Measurements from ENCODE around the gene POLR2C. TPM values are rescaled to one million over a fixed set of nuclear protein-coding genes. Genes with fewer than 3 reads are reported as not detected.

The POLR2C gene
- total and polyA plus RNA-seq, 10 donors = 23.2 to 75.6 (median 49.0) TPM

GRCh38 chr16:57474671-57475661 lies 12.5 kb downstream of the POLR2C start:
- TF ChIP-seq POLR2A (IDR thresholded peaks at IDR 0.05) (no peak), POLR2AphosphoS5 (IDR thresholded peaks at IDR 0.05) (peak in 1 of 3 donors; percentile 41)
- Histone ChIP-seq H3K4me1 (peaks cover 16 to 97% (median 74%) of the 10 kb centered on the region in 6 donors), H3K4me3 (no peak overlapping the region), H3K27ac (peak overlapping the region in 2 of 8 donors; percentile 28 to 53), H3K9me3 (no peaks in the 10 kb centered on the region), H3K27me3 (replicated peaks in 1 of 7) (peaks cover 0 to 11% (median 0%) of the 10 kb centered on the region in 7 donors), H3K36me3 (peaks cover 0 to 53% (median 30%) of the 10 kb centered on the region in 6 donors)
- DNase-seq = peak; percentile 65
- intact Hi-C loops (cut with DNase I; ENCODE audit: low total_unique reads) = no loop called here
- 69 to 80% (median 72%) methylated on average over 29 to 30 of the region's 30 CpGs for WGBS, 5 donors

GRCh38 chr16:57475711-57476339 lies 13.3 kb downstream of the POLR2C start:
- H3K4me1 ChIP-seq = peaks cover 15 to 97% (median 72%) of the 10 kb centered on the region in 6 donors
- H3K27me3 ChIP-seq (replicated peaks in 1 of 7) = peaks cover 0 to 16% (median 0%) of the 10 kb centered on the region in 7 donors
- peak; percentile 91 for DNase-seq
- peak overlapping the region in 1 of 8 donors; percentile 36 for H3K4me3 ChIP-seq
- peaks cover 0 to 44% (median 21%) of the 10 kb centered on the region in 6 donors for H3K36me3 ChIP-seq
- intact Hi-C loops (cut with DNase I; ENCODE audit: low total_unique reads) = no loop called here
- H3K27ac ChIP-seq = peak overlapping the region in 3 of 8 donors; percentile 21 to 53 (median 28)
- no peaks in the 10 kb centered on the region for H3K9me3 ChIP-seq
- TF ChIP-seq POLR2AphosphoS5 (IDR thresholded peaks at IDR 0.05) (peak in 2 of 3 donors; percentile 36 to 66), CTCF (IDR thresholded peaks at IDR 0.05 in 8 of 11, conservative IDR thresholded peaks at IDR 0.05 in 3 of 11) (peak; percentile 56 to 86 (median 71)), POLR2A (IDR thresholded peaks at IDR 0.05) (no peak)
- whole genome bisulfite sequencing, 5 donors = 2 to 13% (median 6%) methylated on average over 7 to 12 of the region's 12 CpGs

- DNase-seq = peak; percentile 54
- peaks cover 0 to 16% (median 0%) of the 10 kb centered on the region in 7 donors for H3K27me3 ChIP-seq (replicated peaks in 1 of 7)
- H3K4me3 ChIP-seq = no peak overlapping the region
- peaks cover 0 to 35% (median 14%) of the 10 kb centered on the region in 6 donors for H3K36me3 ChIP-seq
- H3K27ac ChIP-seq = peak overlapping the region in 3 of 8 donors; percentile 21 to 53 (median 28)
- TF ChIP-seq POLR2AphosphoS5 (IDR thresholded peaks at IDR 0.05) = no peak
- no peak for TF ChIP-seq CTCF (IDR thresholded peaks at IDR 0.05 in 8 of 11, conservative IDR thresholded peaks at IDR 0.05 in 3 of 11)
- TF ChIP-seq POLR2A (IDR thresholded peaks at IDR 0.05) = no peak
- intact Hi-C loops (cut with DNase I; ENCODE audit: low total_unique reads) = no loop called here
- no peaks in the 10 kb centered on the region for H3K9me3 ChIP-seq
- H3K4me1 ChIP-seq = peaks cover 13 to 89% (median 64%) of the 10 kb centered on the region in 6 donors
- WGBS, 5 donors = 80 to 93% (median 90%) methylated on average over 4 to 6 of the region's 6 CpGs
Measured at GRCh38 chr16:57476546-57477410, 14.3 kb downstream of the POLR2C start.

All from spleen (tissue), 11 donors.